ENCODE data around the gene SMIM34.
"Not testable (repeated sequence)": the region's sequence is repeated elsewhere in the genome, so short reads cannot be mapped to it uniquely, and the experiment has no call there.

SMIM34 gene

GRCh38 chr21:34374462-34374861 lies 49.3 kb downstream of the SMIM34 start:
- not testable (repeated sequence) for DNase-seq (ENCODE audit: extremely low read depth in 1 of 2, low read depth in 1 of 2)

- no peak for DNase-seq (ENCODE audit: extremely low read depth in 1 of 2, low read depth in 1 of 2)
These were observed 51.4 kb downstream of the SMIM34 start for GRCh38 chr21:34372321-34372720.

GRCh38 chr21:34369741-34370140 lies 54.0 kb downstream of the SMIM34 start:
- DNase-seq (ENCODE audit: extremely low read depth in 1 of 2, low read depth in 1 of 2), result no peak

All from activated CD8-positive, alpha-beta memory T cell treated with anti-CD3 and anti-CD28 coated beads for 1 hour (primary cell).